Karpas-422 (cell line): Measurements from ENCODE around the gene VSTM2L. TPM values are rescaled to one million over a fixed set of nuclear protein-coding genes. Genes with fewer than 3 reads are reported as not detected.

Experiments used
- DNase-seq: peaks from one replicate; pipeline ENCODE4 v3.0.0-alpha.2; 2015
- H2AFZ ChIP-seq: fragments of 200-600 bp; sonication (generic); 2 replicates; pipeline ENCODE4 v1.6.1; 2014; ENCODE audit warnings: antibody characterized with exemption, low read length, mixed read lengths
- H3K27ac ChIP-seq: fragments of 200-600 bp; sonication (generic); 2 replicates; pipeline ENCODE4 v1.5.1; 2014; ENCODE audit warnings: mild to moderate bottlenecking, low read length, moderate library complexity
- H3K27me3 ChIP-seq: fragments of 200-600 bp; sonication (generic); 2 replicates; pipeline ENCODE4 v1.6.1; 2014; ENCODE audit warnings: low read length, mixed read lengths
- H3K36me3 ChIP-seq: fragments of 200-600 bp; sonication (generic); 2 replicates; pipeline ENCODE4 v1.6.1; 2014; ENCODE audit warnings: low read length, mixed read lengths; ENCODE audit not compliant: insufficient read depth
- H3K4me1 ChIP-seq: fragments of 200-600 bp; sonication (generic); 2 replicates; pipeline ENCODE4 v1.6.1; 2014; ENCODE audit warnings: mild to moderate bottlenecking, low read length, mixed read lengths
- H3K4me2 ChIP-seq: fragments of 200-600 bp; sonication (generic); 2 replicates; pipeline ENCODE4 v1.6.1; 2014; ENCODE audit warnings: low read length, low read depth, mild to moderate bottlenecking; ENCODE audit not compliant: poor library complexity, severe bottlenecking
- H3K4me3 ChIP-seq: fragments of 200-600 bp; sonication (generic); 2 replicates; pipeline ENCODE4 v1.5.1; 2014; ENCODE audit warnings: mild to moderate bottlenecking, antibody characterized with exemption, low read length, mixed read lengths
- H3K79me2 ChIP-seq: fragments of 200-600 bp; sonication (generic); 2 replicates; pipeline ENCODE4 v1.6.1; 2014; ENCODE audit warnings: mild to moderate bottlenecking, low read length, mixed read lengths
- H3K9ac ChIP-seq: fragments of 200-600 bp; sonication (generic); 2 replicates; pipeline ENCODE4 v1.6.0; 2014; ENCODE audit warnings: low read length
- H3K9me2 ChIP-seq: fragments of 200-600 bp; sonication (generic), shearing (Covaris generic); replicated peaks from 2 replicates; pipeline ENCODE4 v1.6.0; 2014; ENCODE audit warnings: mild to moderate bottlenecking, low read length, moderate library complexity; ENCODE audit not compliant: insufficient read depth
- H3K9me3 ChIP-seq: fragments of 300-700, 200-600 bp; sonication (generic); 2 replicates; pipeline ENCODE4 v1.6.1; 2014; ENCODE audit warnings: low read length, mixed read lengths
- H4K20me1 ChIP-seq: fragments of 200-600 bp; sonication (generic); 2 replicates; pipeline ENCODE4 v1.6.1; 2014; ENCODE audit warnings: mild to moderate bottlenecking, antibody characterized with exemption, low read length, low read depth; ENCODE audit not compliant: insufficient read depth
- total RNA-seq: library from RNA; depleted of rRNA; stranded (reverse); fragments of >200 nt; shearing (Covaris generic); gene quantifications from 2 replicates; pipeline ENCODE4 v1.2.3, GENCODE V29; 2014; ENCODE audit warnings: low replicate concordance

Gene VSTM2L
- total RNA-seq, 1 experiment from 2014 or later: not detected

- Histone ChIP-seq H3K9ac (no peak overlapping the region), H3K27ac (no peak overlapping the region), H3K27me3 (no peaks in the 10 kb centered on the region), H2AFZ (no peak overlapping the region), H3K4me2 (no peak overlapping the region), H3K36me3 (no peaks in the 10 kb centered on the region), H3K79me2 (no peaks in the 10 kb centered on the region), H4K20me1 (no peaks in the 10 kb centered on the region), H3K4me3 (no peak overlapping the region), H3K4me1 (peaks cover 5% of the 10 kb centered on the region), H3K9me2 (no peaks in the 10 kb centered on the region), H3K9me3 (no peaks in the 10 kb centered on the region)
- DNase-seq: no peak
Observed at GRCh38 chr20:37893566-37894241, 9.2 kb upstream of the VSTM2L start.

- Histone ChIP-seq H4K20me1 (no peaks in the 10 kb centered on the region), H3K4me3 (no peak overlapping the region), H3K27ac (no peak overlapping the region), H3K4me2 (no peak overlapping the region), H3K9ac (no peak overlapping the region), H3K36me3 (no peaks in the 10 kb centered on the region), H3K79me2 (no peaks in the 10 kb centered on the region), H3K27me3 (no peaks in the 10 kb centered on the region), H3K9me2 (no peaks in the 10 kb centered on the region), H2AFZ (no peak overlapping the region), H3K4me1 (peaks cover 5% of the 10 kb centered on the region), H3K9me3 (no peaks in the 10 kb centered on the region)
- no peak for DNase-seq
Observed at GRCh38 chr20:37894454-37894853, 8.5 kb upstream of the VSTM2L start.

- Histone ChIP-seq H3K9ac (no peak overlapping the region), H3K36me3 (no peaks in the 10 kb centered on the region), H4K20me1 (no peaks in the 10 kb centered on the region), H3K4me2 (no peak overlapping the region), H3K4me3 (no peak overlapping the region), H3K27ac (no peak overlapping the region), H3K79me2 (no peaks in the 10 kb centered on the region), H3K27me3 (no peaks in the 10 kb centered on the region), H3K4me1 (no peaks in the 10 kb centered on the region; the same call in 1 of the 2 replicates), H3K9me3 (no peaks in the 10 kb centered on the region), H2AFZ (no peak overlapping the region), H3K9me2 (no peaks in the 10 kb centered on the region)
- DNase-seq: no peak
Observed at GRCh38 chr20:37895166-37895565, 7.8 kb upstream of the VSTM2L start.

GRCh38 chr20:37896932-37897548 is 5.9 kb upstream of the VSTM2L start:
- Histone ChIP-seq H3K36me3 (no peaks in the 10 kb centered on the region), H3K4me2 (no peak overlapping the region), H4K20me1 (no peaks in the 10 kb centered on the region), H3K9me3 (no peaks in the 10 kb centered on the region), H3K27ac (no peak overlapping the region), H3K4me3 (no peak overlapping the region), H3K4me1 (no peaks in the 10 kb centered on the region), H3K9ac (no peak overlapping the region), H3K79me2 (no peaks in the 10 kb centered on the region), H3K9me2 (no peaks in the 10 kb centered on the region), H2AFZ (no peak overlapping the region), H3K27me3 (no peaks in the 10 kb centered on the region)
- DNase-seq: peak; percentile 73

GRCh38 chr20:37898233-37899104 is 4.5 kb upstream of the VSTM2L start:
- Histone ChIP-seq H3K4me1 (no peaks in the 10 kb centered on the region), H2AFZ (no peak overlapping the region), H3K9me2 (no peaks in the 10 kb centered on the region), H3K79me2 (no peaks in the 10 kb centered on the region), H3K9me3 (no peaks in the 10 kb centered on the region), H3K27ac (no peak overlapping the region), H3K4me2 (no peak overlapping the region), H3K27me3 (no peaks in the 10 kb centered on the region), H3K4me3 (no peak overlapping the region), H3K36me3 (no peaks in the 10 kb centered on the region), H3K9ac (no peak overlapping the region), H4K20me1 (no peaks in the 10 kb centered on the region)
- DNase-seq: no peak

- Histone ChIP-seq H3K9me2 (no peaks in the 10 kb centered on the region), H3K4me2 (no peak overlapping the region), H3K27me3 (no peaks in the 10 kb centered on the region), H3K4me3 (no peak overlapping the region), H2AFZ (no peak overlapping the region), H3K79me2 (no peaks in the 10 kb centered on the region), H3K36me3 (no peaks in the 10 kb centered on the region), H3K27ac (no peak overlapping the region), H4K20me1 (no peaks in the 10 kb centered on the region), H3K9ac (no peak overlapping the region), H3K9me3 (no peaks in the 10 kb centered on the region), H3K4me1 (no peaks in the 10 kb centered on the region)
- DNase-seq: no peak
Observed at GRCh38 chr20:37899105-37900045, 3.6 kb upstream of the VSTM2L start.

GRCh38 chr20:37901240-37901639 is 1.7 kb upstream of the VSTM2L start:
- no peaks in the 10 kb centered on the region for H3K4me1 ChIP-seq
- H3K9me2 ChIP-seq: no peaks in the 10 kb centered on the region
- no peak overlapping the region for H3K4me2 ChIP-seq
- no peak overlapping the region for H3K9ac ChIP-seq
- no peaks in the 10 kb centered on the region for H3K36me3 ChIP-seq
- H3K27ac ChIP-seq: no peak overlapping the region
- no peak overlapping the region for H2AFZ ChIP-seq
- no peaks in the 10 kb centered on the region for H4K20me1 ChIP-seq
- H3K27me3 ChIP-seq: no peaks in the 10 kb centered on the region
- DNase-seq: no peak
- H3K79me2 ChIP-seq: no peaks in the 10 kb centered on the region
- no peaks in the 10 kb centered on the region for H3K9me3 ChIP-seq
- no peak overlapping the region for H3K4me3 ChIP-seq
